Measurements from ENCODE around the gene FAM222B. TPM values are rescaled to one million over a fixed set of nuclear protein-coding genes. Genes with fewer than 3 reads are reported as not detected.

The FAM222B gene
- total and polyA plus RNA-seq, 11 donors = 9.2 to 33.2 (median 16.7) TPM

DNA sequence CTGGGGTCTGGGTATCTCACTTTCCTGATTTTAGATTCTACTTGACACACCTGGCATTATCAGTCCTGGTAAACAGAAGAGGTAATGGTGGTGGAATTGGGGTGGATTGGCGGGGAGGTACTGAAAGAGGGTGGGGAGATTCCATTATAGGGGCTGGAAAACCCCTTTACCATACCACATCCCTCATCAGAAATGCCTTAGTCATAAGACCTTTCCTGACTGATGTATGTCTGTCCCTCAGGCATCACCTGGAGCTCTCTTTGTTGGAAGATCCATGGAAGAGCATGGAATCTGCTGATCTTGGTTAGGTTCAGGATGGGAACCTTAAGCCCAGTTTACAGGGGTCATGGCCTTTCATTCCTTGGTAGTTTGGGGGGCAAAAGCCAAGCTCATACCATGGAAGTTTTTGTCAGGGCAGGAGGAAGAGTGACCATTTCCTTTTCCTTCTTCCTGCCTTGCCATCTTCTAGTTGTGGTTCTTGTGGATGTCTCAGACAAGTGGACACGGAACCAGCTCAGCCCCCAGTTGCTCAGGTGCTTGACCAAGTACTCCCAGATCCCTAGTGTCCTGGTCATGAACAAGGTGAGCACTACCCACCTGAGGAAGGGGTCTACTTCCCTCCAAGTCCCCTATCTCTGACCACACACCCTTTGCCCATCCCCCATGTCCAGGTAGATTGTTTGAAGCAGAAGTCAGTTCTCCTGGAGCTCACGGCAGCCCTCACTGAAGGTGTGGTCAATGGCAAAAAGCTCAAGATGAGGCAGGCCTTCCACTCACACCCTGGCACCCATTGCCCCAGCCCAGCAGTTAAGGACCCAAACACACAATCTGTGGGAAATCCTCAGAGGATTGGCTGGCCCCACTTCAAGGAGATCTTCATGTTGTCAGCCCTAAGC, 15.6 kb upstream of the FAM222B start:
- H3K27me3 ChIP-seq = no peaks in the 10 kb centered on the region
- WGBS, 4 donors = 87 to 95% (median 94%) methylated on average over 3 of the region's 3 CpGs
- peaks cover 0 to 17% (median 9%) of the 10 kb centered on the region in 12 donors for H3K4me1 ChIP-seq
- no peaks in the 10 kb centered on the region for H3K9me3 ChIP-seq
- DNase-seq (peak in 1 of 5 donors; percentile 13), ATAC-seq (no peak)
- no peak overlapping the region for H3K27ac ChIP-seq
- peaks cover 0 to 59% (median 49%) of the 10 kb centered on the region in 9 donors for H3K36me3 ChIP-seq
- intact Hi-C loops (cut with DNase I) = loop anchor here in 3 of 10 donors (5.0 to 10.0 kb wide), 3 partner anchors 39 to 93 kb away; partner anchors contain the start of gene FLOT2 (in 1 of the 3)
- H3K4me3 ChIP-seq = no peak overlapping the region
- no peak for TF ChIP-seq POLR2A (IDR thresholded peaks at IDR 0.05)
- TF ChIP-seq, protein P1, sequence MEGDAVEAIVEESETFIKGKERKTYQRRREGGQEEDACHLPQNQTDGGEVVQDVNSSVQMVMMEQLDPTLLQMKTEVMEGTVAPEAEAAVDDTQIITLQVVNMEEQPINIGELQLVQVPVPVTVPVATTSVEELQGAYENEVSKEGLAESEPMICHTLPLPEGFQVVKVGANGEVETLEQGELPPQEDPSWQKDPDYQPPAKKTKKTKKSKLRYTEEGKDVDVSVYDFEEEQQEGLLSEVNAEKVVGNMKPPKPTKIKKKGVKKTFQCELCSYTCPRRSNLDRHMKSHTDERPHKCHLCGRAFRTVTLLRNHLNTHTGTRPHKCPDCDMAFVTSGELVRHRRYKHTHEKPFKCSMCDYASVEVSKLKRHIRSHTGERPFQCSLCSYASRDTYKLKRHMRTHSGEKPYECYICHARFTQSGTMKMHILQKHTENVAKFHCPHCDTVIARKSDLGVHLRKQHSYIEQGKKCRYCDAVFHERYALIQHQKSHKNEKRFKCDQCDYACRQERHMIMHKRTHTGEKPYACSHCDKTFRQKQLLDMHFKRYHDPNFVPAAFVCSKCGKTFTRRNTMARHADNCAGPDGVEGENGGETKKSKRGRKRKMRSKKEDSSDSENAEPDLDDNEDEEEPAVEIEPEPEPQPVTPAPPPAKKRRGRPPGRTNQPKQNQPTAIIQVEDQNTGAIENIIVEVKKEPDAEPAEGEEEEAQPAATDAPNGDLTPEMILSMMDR (IDR thresholded peaks at IDR 0.05) = no peak

DNA sequence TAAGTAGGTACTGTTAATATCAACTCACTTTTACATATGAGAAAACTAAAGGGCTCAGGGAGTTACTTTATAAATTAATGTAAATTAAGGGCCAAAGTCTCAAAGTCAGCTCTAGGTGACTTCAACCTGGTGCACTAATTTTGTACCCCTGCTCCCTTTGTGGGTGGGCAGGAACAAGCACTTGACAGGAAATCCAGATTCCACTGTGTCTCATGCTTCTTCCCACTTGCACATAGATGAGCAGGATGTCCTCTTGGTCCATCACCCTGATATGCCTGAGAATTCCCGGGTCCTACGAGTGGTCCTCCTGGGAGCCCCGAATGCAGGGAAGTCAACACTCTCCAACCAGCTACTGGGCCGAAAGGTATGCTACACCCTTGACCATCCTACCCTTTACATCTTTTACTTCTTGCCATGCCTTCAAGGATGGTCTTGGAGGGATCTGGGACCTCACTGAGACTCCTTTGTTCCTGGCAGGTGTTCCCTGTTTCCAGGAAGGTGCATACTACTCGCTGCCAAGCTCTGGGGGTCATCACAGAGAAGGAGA, 13.5 kb upstream of the FAM222B start:
- 79 to 90% (median 83%) methylated on average over 5 of the region's 5 CpGs for WGBS, 4 donors
- H3K36me3 ChIP-seq = peaks cover 0 to 53% (median 45%) of the 10 kb centered on the region in 9 donors
- no peaks in the 10 kb centered on the region for H3K27me3 ChIP-seq
- peak overlapping the region in 1 of 12 donors; percentile 76 for H3K4me3 ChIP-seq
- peaks cover 0 to 17% (median 9%) of the 10 kb centered on the region in 12 donors for H3K4me1 ChIP-seq
- intact Hi-C loops (cut with DNase I) = loop anchor here in 3 of 10 donors (5.0 to 10.0 kb wide), 3 partner anchors 41 to 91 kb away; partner anchors contain the start of gene FLOT2 (in 1 of the 3)
- DNase-seq = peak in 1 of 5 donors; percentile 7
- no peak for ATAC-seq
- H3K27ac ChIP-seq = no peak overlapping the region
- no peak for TF ChIP-seq POLR2A (IDR thresholded peaks at IDR 0.05)
- TF ChIP-seq, protein P1 (IDR thresholded peaks at IDR 0.05) = no peak
- H3K9me3 ChIP-seq = no peaks in the 10 kb centered on the region

DNA sequence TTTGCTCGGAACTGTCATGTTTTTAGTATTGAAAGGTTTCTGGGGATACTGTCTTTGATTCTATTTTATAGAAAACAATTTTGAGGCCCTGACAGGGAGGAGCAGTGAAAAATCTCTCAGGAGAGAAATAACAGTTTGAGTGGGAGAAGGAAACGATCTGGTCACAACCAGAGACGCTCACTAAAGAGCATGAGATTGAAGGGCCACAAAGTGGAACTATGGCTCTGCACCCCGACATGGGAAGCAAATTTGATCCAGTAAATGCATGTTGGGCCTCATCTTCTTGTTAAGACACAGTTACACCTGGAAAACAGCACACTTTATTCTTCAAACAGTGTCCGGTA, 12.7 kb upstream of the FAM222B start:
- peaks cover 0 to 17% (median 9%) of the 10 kb centered on the region in 12 donors for H3K4me1 ChIP-seq
- no peaks in the 10 kb centered on the region for H3K9me3 ChIP-seq
- 12 to 21% (median 19%) methylated on average over 5 of the region's 5 CpGs for WGBS, 4 donors
- no peak for ATAC-seq
- H3K27me3 ChIP-seq = no peaks in the 10 kb centered on the region
- DNase-seq = no peak
- peak overlapping the region; percentile 69 to 93 (median 76) for H3K4me3 ChIP-seq
- H3K27ac ChIP-seq = peak overlapping the region in 11 of 12 donors; percentile 68 to 88 (median 75)
- peaks cover 0 to 45% (median 37%) of the 10 kb centered on the region in 9 donors for H3K36me3 ChIP-seq
- intact Hi-C loops (cut with DNase I) = loop anchor here in 3 of 10 donors (5.0 to 10.0 kb wide), 3 partner anchors 42 to 91 kb away; partner anchors contain the start of gene FLOT2 (in 1 of the 3)
- TF ChIP-seq, protein P1 (IDR thresholded peaks at IDR 0.05) = no peak
- TF ChIP-seq POLR2A (IDR thresholded peaks at IDR 0.05) = no peak

Data from heart left ventricle (tissue), 16 donors.